ENCODE measurements around the gene COX6B2.

DNA sequence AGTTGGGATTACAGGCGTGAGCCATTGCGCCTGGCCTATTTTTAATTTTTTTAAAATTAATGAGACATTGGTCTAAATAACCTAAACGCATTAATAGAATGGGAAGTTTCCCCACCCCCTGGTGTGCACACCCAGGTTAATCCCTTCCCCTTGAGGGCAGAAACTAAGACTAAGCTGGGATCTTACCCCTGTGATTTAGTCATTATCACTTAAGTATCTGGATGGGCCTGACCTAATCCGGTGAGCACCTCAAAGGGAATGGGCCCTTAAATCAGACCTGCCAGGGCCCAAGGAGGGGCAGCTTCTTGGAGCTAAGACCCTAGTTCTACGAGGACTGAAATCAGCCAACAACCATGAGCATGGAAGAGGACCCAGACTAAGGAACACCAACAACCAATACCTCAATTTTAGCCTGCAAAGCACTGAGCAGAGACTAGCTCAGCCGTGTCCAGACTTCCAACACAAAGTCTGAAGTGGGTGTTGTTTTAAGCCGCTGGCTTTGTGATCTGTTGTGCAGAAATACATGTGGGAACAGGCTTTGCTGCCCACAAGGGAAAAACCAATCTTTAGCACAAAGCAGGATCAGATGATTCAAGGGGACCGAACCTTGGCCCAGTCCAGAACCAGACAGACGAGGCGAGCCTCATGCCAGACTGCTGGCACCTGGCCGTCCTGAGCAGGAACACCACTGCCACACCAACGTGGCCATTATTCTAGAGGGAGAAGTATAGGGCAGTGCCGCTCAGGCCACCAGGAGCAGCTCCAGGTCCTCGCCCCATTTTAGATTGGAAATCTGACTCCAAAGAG lies 46.0 kb upstream of the COX6B2 start:
- TF ChIP-seq, protein P1, sequence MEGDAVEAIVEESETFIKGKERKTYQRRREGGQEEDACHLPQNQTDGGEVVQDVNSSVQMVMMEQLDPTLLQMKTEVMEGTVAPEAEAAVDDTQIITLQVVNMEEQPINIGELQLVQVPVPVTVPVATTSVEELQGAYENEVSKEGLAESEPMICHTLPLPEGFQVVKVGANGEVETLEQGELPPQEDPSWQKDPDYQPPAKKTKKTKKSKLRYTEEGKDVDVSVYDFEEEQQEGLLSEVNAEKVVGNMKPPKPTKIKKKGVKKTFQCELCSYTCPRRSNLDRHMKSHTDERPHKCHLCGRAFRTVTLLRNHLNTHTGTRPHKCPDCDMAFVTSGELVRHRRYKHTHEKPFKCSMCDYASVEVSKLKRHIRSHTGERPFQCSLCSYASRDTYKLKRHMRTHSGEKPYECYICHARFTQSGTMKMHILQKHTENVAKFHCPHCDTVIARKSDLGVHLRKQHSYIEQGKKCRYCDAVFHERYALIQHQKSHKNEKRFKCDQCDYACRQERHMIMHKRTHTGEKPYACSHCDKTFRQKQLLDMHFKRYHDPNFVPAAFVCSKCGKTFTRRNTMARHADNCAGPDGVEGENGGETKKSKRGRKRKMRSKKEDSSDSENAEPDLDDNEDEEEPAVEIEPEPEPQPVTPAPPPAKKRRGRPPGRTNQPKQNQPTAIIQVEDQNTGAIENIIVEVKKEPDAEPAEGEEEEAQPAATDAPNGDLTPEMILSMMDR (IDR thresholded peaks at IDR 0.05): no peak
- TF ChIP-seq POLR2AphosphoS5 (IDR thresholded peaks at IDR 0.05) (no peak), POLR2A (IDR thresholded peaks at IDR 0.05) (no peak)
